Stimulated activated CD4-positive, alpha-beta T cell treated with anti-CD3 and anti-CD28 coated beads, TNF-alpha, amount 100 ng/mL, for 4 hours (primary cell): ENCODE results near the gene IGFBP5.

Source experiments
- DNase-seq, 3 experiments: peaks; one replicate each; pipeline ENCODE4 v3.0.0-alpha.2; 2020; ENCODE audit warnings: low read depth in 3 of 3

Gene IGFBP5

GRCh38 chr2:216713691-216714336, 18.5 kb upstream of the IGFBP5 start:
- no peak for DNase-seq

- no peak for DNase-seq
Observed at GRCh38 chr2:216711348-216711747, 16.0 kb upstream of the IGFBP5 start.

GRCh38 chr2:216710551-216711301, 15.4 kb upstream of the IGFBP5 start:
- DNase-seq: no peak

DNA sequence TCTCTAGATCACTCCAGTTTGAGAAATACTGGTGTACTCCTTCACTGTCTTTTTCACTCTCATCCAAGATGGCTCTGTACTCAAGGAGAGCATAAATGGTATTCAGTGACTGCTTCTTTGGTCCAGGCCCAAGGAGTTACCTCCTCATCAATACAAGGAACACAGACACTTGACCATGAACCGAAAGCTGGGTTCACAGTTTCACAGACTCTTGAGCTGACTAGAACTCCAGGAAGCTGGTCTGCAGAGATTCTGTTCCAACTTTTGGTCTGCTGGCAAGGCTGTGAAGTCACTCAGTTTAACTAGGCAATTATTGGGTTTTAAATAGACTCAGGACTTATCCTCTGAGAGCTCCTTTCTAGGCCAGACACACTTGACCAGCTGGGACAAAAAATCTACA, 7.4 kb upstream of the IGFBP5 start:
- DNase-seq: no peak

DNA sequence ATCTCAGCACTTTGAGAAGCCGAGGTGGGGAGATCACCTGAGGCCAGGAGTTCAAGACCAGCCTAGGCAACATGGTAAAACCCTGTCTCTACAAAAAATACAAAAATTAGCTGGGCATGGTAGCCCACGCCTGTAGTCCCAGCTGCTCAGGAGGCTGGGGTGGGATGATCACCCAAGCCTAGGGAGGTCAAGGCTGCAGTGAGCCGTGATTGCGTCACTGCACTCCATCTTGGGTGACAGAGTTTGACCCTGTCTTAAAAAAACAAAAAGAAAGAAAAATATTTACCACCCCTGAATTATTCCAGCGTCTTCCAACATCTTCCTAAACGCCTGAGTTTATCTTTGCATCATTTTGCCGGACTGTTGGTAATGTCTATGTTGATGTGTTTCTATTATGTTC, 6.2 kb upstream of the IGFBP5 start:
- DNase-seq: no peak

- DNase-seq: no peak
Observed at GRCh38 chr2:216700781-216701180, 5.4 kb upstream of the IGFBP5 start.

GRCh38 chr2:216700088-216700567, 4.8 kb upstream of the IGFBP5 start:
- no peak for DNase-seq

DNA sequence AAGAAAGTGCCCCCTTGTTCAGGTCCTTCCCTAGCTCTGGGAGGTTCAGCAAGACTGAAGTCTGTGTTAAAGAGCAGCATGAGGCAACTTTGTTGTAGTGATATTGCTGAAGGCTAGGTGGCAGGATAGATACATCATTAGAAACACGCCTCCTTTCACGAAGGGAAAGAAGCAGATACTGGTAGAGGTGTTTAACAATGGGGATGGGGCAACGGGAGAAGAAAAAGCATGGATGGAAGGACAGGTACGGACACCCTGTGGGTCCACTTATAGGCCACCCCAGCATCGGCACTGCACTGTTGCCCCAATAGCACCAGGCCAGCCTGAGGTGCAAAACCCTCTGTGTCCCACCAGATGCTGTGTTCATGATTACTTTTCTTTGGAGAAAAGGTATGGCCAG, 3.5 kb upstream of the IGFBP5 start:
- DNase-seq: no peak

GRCh38 chr2:216698293-216698692, 2.9 kb upstream of the IGFBP5 start:
- no peak for DNase-seq

- no peak for DNase-seq
Observed at GRCh38 chr2:216696751-216697560, 1.6 kb upstream of the IGFBP5 start.

- no peak for DNase-seq
Observed at GRCh38 chr2:216696321-216696720, 972 bp upstream of the IGFBP5 start.

DNA sequence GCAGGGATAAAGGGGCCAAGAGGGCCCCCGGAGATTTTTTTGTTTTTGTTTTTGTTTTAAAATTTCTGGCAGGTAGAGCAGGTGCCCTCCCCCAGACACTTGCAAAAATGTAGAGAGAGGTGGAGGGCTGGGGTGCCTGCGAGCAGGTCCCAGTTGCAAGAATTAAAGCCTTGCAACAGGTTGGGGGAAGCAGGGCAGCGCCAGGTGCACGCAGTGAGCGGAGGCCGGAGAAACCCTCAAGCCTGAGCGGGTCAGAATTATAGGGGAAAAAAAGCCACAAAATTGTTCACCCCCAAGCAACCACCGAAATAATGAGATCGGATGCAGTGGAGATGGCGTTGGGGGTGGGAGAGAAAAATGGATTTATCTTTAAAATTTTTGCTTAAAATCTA, 527 bp downstream of the IGFBP5 start:
- no peak for DNase-seq

DNA sequence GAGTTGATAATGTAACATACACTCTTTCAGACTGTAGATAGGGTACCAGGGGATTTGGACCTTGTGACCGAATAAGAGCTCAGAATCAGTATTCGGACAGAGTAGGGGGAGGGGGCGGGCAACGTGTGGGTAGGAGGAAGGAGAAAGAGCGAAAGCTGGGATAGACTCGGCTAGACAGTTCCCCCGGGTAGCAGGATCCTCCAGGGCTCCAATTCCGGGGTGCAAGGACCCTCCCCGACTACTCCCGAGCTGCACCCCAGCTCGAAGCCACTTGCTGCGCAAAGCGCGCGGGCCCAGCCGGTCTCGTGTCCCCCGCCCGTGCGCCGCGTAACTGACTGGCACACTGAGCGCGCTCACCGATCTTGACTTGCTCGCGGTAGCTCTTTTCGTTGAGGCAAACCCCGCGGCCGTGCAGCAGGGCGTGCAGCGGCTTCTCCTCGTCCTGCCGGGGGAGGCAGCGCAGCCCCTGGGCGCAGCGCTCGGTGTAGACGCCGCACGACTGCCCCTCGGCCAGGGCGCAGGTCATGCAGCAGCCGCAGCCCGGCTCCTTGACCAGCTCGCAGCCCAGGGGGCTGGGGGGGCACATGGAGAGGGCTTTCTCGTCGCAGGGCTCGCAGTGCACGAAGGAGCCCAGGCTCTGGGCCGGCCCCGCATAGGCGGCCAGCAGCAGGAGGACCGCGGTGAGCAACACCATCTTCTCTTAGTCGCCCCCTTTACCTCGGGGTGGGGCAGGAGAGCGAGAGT, 1.1 kb downstream of the IGFBP5 start:
- DNase-seq: no peak

- no peak for DNase-seq
Observed at GRCh38 chr2:216693414-216694080, 1.8 kb downstream of the IGFBP5 start.

DNA sequence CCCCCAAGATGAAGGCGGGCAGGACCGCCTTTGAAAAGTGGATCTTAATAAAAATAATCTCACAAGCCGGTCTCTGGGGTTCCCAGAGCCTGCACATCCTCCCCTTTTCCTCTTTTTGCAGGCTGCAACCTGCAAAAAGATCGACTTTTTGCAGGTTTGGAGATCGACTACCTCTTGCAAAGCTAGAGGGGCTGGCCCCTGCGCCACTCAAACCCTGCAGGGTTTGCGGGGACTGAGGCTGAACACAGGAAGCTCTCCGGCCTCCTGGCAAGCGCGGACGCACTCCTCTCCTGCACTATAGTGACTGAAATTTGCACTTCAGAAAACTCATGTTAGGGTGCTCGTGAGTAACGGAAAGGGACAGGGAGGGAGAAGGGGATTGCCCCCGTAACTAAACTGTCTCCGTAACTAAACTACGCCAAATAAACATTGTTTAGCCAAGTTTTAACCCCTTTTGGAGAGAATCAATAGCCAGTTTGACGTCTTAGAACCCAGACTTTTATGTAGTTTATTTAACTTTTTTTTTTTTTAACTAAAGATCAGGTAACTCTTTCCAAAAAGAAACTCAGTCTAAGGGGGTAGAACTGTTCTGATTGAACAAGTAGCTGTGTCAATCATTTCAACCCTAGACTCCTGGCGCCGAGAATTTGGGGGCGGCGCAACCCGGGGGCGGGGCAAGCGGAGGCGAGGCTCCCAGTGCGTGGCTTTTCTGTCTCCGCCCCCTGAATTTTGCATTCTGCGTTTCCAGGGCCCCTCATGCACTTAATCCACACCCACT, 2.5 kb downstream of the IGFBP5 start:
- peak; percentile 15 to 59 (median 39) for DNase-seq

DNA sequence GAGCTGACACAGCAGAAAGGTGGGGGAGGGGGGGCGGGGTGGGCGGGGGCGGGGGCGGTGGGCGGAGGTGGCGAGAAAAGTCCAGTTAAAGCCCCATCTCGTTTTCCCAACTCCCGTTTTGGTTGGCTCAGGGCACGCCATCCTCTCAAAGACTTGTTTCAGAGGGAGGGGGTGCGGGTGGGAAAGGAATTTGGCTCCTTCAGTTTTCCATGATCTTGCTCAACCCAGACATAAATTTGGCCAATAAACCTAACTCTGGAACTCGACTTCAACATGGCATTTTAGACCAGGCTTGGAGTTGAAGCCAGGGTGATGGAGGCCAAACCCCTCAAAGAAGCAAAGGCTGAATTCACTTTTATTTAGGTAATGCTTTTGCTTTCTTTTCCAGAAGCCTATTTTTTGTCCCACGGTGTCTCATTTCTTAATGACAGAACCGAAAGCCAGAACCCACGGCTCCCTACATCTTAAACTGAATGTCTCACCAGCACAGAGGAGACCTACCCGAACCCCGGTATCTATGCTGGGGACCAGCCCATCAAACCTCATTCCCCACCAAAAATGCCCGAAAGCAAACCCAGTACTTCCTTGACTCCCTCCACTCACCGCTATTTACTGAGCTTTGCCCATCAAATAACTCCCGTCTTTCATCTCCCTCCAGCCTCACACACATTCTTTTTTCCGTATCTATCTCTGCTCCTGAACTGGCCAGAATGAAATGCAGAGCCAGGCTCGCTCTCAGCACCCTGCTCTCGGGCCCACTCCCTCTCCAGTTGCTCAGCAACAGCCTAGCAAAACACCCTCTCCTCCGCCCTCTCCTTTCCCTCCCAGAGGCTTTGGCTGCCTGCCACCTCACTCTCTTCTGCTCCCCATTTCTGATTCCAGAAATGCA, 4.3 kb downstream of the IGFBP5 start:
- DNase-seq: no peak

DNA sequence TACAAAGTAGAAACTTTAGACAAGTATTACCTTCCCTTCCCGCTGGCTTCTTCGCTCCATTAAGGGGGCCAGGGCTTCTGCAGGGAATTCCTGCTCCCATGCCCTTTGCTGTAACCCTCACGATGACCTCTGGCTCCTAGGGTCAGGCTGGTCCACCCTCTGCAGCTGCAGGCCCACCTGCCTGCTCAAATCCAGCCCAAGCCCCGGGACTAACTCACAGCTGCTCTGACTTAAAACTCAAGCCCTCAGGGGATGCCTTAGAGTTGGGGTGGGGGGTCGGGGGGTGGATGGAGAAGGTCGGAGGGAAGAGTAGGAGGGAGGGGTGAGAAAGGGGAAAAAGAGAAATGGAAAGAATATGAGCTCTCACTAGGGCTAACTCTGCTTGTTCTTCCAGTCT, 4.9 kb downstream of the IGFBP5 start:
- DNase-seq: no peak

GRCh38 chr2:216689397-216689796, 6.0 kb downstream of the IGFBP5 start:
- no peak for DNase-seq

- no peak for DNase-seq
Observed at GRCh38 chr2:216688731-216689340, 6.5 kb downstream of the IGFBP5 start.
